SK-N-SH treated with all-trans-retinoic acid at 6 μM for 48 hours (cell line): ENCODE results near the gene RUBCNL.

Experiments
- ARNTL ChIP-seq: fragments of 450-650 bp; formaldehyde crosslinking; IDR thresholded peaks from 2 replicates; pipeline ENCODE4 v1.5.0; 2020; ENCODE audit warnings: low read depth, mild to moderate bottlenecking, moderate library complexity, borderline replicate concordance
- CREB5 ChIP-seq: fragments of 250-450 bp; sonication (Bioruptor Pico); IDR thresholded peaks from 2 replicates; pipeline ENCODE4 v1.5.1; 2020; ENCODE audit warnings: low read depth, mild to moderate bottlenecking, moderate library complexity
- CSDC2 ChIP-seq: fragments of 250-450 bp; sonication (Bioruptor Pico); IDR thresholded peaks from 2 replicates; pipeline ENCODE4 v1.5.0; 2020; ENCODE audit warnings: mild to moderate bottlenecking, moderate library complexity
- CSRNP3 ChIP-seq: fragments of 250-450 bp; sonication (Bioruptor Pico); IDR thresholded peaks from 2 replicates; pipeline ENCODE4 v1.5.1; 2021; ENCODE audit warnings: mild to moderate bottlenecking, moderate library complexity
- OSR1 ChIP-seq: fragments of 250-450 bp; sonication (Bioruptor Pico); IDR thresholded peaks from 2 replicates; pipeline ENCODE4 v1.8.0; 2022; ENCODE audit warnings: moderate library complexity, mild to moderate bottlenecking, inconsistent platforms
- PATZ1 ChIP-seq: fragments of 250-450 bp; sonication (Bioruptor Pico); IDR thresholded peaks from 2 replicates; pipeline ENCODE4 v1.8.0; 2020; ENCODE audit warnings: mild to moderate bottlenecking, moderate library complexity, borderline replicate concordance
- SNAI2 ChIP-seq: fragments of 250-450 bp; sonication (Bioruptor Pico); IDR thresholded peaks from 2 replicates; pipeline ENCODE4 v1.5.0; 2020; ENCODE audit warnings: mild to moderate bottlenecking, moderate library complexity
- TCF4 ChIP-seq: fragments of 250-450 bp; sonication (Bioruptor Pico); IDR thresholded peaks from 2 replicates; pipeline ENCODE4 v1.8.0; 2021; ENCODE audit warnings: mild to moderate bottlenecking, moderate library complexity, borderline replicate concordance
- TSHZ2 ChIP-seq: fragments of 250-450 bp; sonication (Bioruptor Pico); IDR thresholded peaks from 2 replicates; pipeline ENCODE4 v1.5.0; 2020; ENCODE audit warnings: mild to moderate bottlenecking, moderate library complexity
- ZC3H10 ChIP-seq: fragments of 250-450 bp; sonication (Bioruptor Pico); IDR thresholded peaks from 2 replicates; pipeline ENCODE4 v1.5.1; 2021; ENCODE audit warnings: mild to moderate bottlenecking, moderate library complexity
- ZFP3 ChIP-seq: fragments of 250-450 bp; sonication (Bioruptor Pico); IDR thresholded peaks from 2 replicates; pipeline ENCODE4 v1.5.0; 2020; ENCODE audit warnings: mild to moderate bottlenecking, moderate library complexity
- ZNF565 ChIP-seq: fragments of 450-650 bp; formaldehyde crosslinking; conservative IDR thresholded peaks from 2 replicates; pipeline ENCODE4 v1.5.0; 2020; ENCODE audit warnings: low read depth, mild to moderate bottlenecking, moderate library complexity

- TF ChIP-seq ZFP3 = no peak
- no peak for TF ChIP-seq CSDC2 (CRISPR knock-in tag)
- no peak for TF ChIP-seq TCF4 (CRISPR knock-in tag)
- TF ChIP-seq CSRNP3 = no peak
- TF ChIP-seq OSR1 (CRISPR knock-in tag) = no peak
- TF ChIP-seq ARNTL (CRISPR knock-in tag) = no peak
- no peak for TF ChIP-seq ZNF565
- TF ChIP-seq PATZ1 (CRISPR knock-in tag) = no peak
- TF ChIP-seq ZC3H10 = no peak
- no peak for TF ChIP-seq CREB5
- TF ChIP-seq TSHZ2 (CRISPR knock-in tag) = no peak
- TF ChIP-seq SNAI2 (CRISPR knock-in tag) = peak; percentile 98
These were observed 41.7 kb downstream of the RUBCNL start for GRCh38 chr13:46345398-46345797.
